WERI-Rb-1 (cell line): ENCODE data around the gene AHNAK.

Experiments used
- DNase-seq: peaks from one replicate; pipeline ENCODE4 v3.0.0-alpha.2; 2020
- H3K27ac ChIP-seq: fragments of 250-450 bp; sonication (Bioruptor Pico); 2 replicates; pipeline ENCODE4 v1.5.1; 2020; ENCODE audit warnings: mild to moderate bottlenecking, moderate library complexity
- H3K27me3 ChIP-seq: fragments of 250-450 bp; sonication (Bioruptor Pico); 2 replicates; pipeline ENCODE4 v1.5.1; 2021; ENCODE audit warnings: mild to moderate bottlenecking, low read depth, moderate library complexity; ENCODE audit not compliant: insufficient read depth, severe bottlenecking
- H3K36me3 ChIP-seq: fragments of 250-450 bp; sonication (Bioruptor Pico); 2 replicates; pipeline ENCODE4 v1.5.1; 2020; ENCODE audit warnings: mild to moderate bottlenecking, moderate library complexity
- H3K4me3 ChIP-seq: 2 replicates; pipeline ENCODE4 v1.5.1; 2011; ENCODE audit warnings: low read depth, mild to moderate bottlenecking, control low read depth, low read length
- H3K9me3 ChIP-seq: fragments of 250-450 bp; sonication (Bioruptor Pico); 2 replicates; pipeline ENCODE4 v1.5.1; 2021; ENCODE audit warnings: mild to moderate bottlenecking, moderate library complexity; ENCODE audit not compliant: severe bottlenecking
- TF ChIP-seq, protein P1 (sequence below): IDR thresholded peaks from 2 replicates; pipeline ENCODE4 v1.5.1; 2011; ENCODE audit warnings: low read depth, mild to moderate bottlenecking, control low read depth, inconsistent platforms, low read length

The AHNAK gene

DNA sequence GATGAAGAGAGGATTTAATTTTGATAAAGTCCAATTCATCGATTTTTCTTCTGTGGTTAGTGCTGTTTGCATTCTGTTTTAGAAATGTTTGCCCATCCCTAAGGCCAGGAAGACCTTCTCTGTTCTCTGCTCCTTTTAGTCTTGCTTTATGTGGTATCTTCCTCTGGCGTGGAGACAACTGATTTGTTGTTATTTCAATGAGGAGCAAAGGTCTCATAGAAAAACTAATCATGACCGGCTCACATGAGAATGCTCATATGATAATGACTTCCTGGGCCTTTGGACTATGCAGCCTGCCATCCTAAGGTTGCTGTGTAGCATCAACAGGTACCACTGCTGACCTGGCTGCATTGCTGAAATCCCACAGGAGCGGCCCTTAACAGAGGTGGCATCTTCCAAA, 108.0 kb downstream of the AHNAK start:
- Histone ChIP-seq H3K36me3 (no peaks in the 10 kb centered on the region), H3K4me3 (no peak overlapping the region), H3K27ac (no peak overlapping the region), H3K27me3 (no peaks in the 10 kb centered on the region), H3K9me3 (no peaks in the 10 kb centered on the region)
- DNase-seq, result no peak
- TF ChIP-seq, protein P1, sequence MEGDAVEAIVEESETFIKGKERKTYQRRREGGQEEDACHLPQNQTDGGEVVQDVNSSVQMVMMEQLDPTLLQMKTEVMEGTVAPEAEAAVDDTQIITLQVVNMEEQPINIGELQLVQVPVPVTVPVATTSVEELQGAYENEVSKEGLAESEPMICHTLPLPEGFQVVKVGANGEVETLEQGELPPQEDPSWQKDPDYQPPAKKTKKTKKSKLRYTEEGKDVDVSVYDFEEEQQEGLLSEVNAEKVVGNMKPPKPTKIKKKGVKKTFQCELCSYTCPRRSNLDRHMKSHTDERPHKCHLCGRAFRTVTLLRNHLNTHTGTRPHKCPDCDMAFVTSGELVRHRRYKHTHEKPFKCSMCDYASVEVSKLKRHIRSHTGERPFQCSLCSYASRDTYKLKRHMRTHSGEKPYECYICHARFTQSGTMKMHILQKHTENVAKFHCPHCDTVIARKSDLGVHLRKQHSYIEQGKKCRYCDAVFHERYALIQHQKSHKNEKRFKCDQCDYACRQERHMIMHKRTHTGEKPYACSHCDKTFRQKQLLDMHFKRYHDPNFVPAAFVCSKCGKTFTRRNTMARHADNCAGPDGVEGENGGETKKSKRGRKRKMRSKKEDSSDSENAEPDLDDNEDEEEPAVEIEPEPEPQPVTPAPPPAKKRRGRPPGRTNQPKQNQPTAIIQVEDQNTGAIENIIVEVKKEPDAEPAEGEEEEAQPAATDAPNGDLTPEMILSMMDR, result no peak

DNA sequence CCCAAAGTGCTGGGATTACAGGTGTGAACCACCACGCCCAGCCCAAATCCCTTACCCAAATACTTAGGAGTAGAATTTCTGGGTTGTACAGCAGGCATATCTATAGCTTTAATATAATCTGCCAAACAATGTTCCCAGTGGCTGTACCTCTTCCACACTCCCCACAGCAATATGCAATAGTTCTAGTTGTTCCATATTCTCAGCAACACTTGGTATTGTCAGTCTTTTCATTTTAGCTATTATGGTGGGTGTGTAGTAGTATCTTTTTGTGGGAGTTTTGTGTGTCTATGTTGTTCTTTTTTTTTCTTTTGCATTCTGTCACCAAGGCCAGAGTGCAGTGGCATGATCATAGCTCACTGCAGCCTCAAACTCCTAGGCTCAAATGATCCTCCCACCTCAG, 109.0 kb downstream of the AHNAK start:
- no peaks in the 10 kb centered on the region for H3K36me3 ChIP-seq
- no peaks in the 10 kb centered on the region for H3K27me3 ChIP-seq
- H3K4me3 ChIP-seq, result no peak overlapping the region
- TF ChIP-seq, protein P1, result no peak
- H3K9me3 ChIP-seq, result no peaks in the 10 kb centered on the region
- no peak for DNase-seq
- no peak overlapping the region for H3K27ac ChIP-seq

DNA sequence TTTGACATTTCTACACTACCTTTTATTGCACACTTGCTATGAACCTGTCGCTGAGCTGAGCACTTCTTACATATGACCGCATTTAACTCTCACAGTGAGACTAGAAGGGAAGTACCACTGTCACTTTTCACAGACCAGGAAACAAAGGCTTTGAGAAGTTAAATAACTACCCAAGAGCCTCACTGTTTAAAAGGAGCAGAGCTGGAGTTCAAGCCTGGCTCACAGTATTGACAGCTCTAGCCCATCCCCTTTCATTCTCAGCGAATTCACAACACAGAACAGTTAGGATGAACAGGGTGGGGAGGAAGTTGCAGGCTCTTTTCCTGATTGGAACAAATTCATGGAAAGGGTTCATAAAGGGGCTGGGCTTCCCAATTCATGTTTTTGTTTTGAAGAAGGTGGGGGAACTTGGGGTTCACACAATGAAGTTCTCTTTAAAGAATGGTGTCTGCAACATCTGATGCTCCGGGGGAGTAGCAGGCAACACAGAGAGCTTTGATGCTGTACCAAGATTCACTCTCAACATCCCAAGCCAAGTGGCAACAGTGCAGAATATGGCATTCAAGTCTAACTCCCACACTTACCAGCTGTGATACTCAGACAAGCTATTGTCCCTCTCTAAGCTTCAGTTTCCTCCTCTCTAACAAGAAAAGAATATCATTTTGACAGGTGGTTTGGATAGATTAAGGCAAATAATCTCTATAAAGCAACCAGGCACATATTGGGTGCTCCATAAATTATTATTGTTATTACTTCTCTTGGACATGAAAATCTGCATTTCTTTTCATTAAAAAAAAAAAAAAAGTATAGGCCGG, 110.6 kb downstream of the AHNAK start:
- no peak for DNase-seq
- no peaks in the 10 kb centered on the region for H3K9me3 ChIP-seq

DNA sequence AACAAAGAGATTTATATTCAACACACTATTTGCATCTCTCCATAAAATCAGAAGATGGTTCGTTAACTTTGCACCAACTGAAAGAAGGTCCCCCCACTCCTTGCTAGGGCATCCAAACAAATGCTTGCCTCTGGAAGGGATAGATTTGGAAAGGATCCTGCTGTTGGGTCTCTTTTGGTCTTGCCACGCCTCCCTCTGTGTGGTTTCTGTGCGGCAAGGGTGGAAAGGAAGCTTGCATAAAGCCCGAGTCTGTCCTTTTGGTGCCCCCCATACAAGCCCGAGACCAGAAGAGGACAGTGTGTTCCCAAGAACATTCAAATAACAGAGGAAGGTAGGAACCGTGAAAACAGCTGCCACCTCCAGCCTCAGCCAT, 112.7 kb downstream of the AHNAK start:
- H3K9me3 ChIP-seq, result no peaks in the 10 kb centered on the region
- no peaks in the 10 kb centered on the region for H3K36me3 ChIP-seq
- no peaks in the 10 kb centered on the region for H3K27me3 ChIP-seq
- no peak overlapping the region for H3K27ac ChIP-seq
- TF ChIP-seq, protein P1, result no peak
- no peak overlapping the region for H3K4me3 ChIP-seq
- no peak for DNase-seq

More for the DNA sequence above, 110.6 kb downstream of the AHNAK start:
- Histone ChIP-seq H3K36me3 (no peaks in the 10 kb centered on the region), H3K4me3 (no peak overlapping the region), H3K27ac (no peak overlapping the region), H3K27me3 (no peaks in the 10 kb centered on the region)
- TF ChIP-seq, protein P1, result no peak

DNA sequence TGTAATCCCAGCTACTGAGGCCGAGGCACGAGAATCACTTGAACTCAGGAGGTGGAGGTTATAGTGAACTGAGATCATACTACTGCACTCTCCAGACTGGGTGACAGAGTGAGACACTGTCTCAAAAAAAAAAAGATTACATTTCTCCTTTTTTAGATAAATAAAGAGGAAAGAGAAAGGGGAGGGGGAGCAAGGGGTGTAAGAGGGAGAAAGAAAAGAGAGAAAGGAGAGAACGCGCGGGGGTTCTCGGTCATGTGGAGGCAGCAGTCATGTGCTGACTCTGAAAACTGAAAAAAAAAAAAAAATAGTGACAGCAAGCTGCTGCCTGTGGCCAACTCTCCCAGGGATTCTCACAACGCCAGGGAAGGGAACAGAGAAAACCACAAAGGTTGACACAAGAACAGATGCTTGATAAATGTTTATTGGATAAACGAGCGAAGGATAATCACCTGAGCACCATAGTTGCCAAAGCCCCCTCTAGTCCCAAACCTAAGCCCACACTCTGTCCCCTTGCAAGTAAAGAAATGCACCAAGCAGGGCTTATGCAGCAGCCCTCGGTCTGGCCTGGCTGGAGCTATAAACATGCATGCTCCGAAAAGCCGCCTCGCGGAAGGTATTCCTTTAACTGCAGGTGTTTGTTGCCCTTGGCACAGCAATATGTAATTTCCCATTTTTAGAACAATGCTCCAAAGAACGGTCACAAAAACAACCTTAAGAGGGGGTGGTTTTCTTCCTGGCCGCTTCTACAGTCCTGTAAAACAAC, 113.3 kb downstream of the AHNAK start:
- DNase-seq, result no peak
- Histone ChIP-seq H3K4me3 (no peak overlapping the region), H3K36me3 (no peaks in the 10 kb centered on the region), H3K27ac (no peak overlapping the region), H3K9me3 (no peaks in the 10 kb centered on the region), H3K27me3 (no peaks in the 10 kb centered on the region)
- TF ChIP-seq, protein P1, result no peak
